Right lobe of liver (tissue), 6 donors: ENCODE measurements around the gene P2RX3. TPM values are rescaled to one million over a fixed set of nuclear protein-coding genes. Genes with fewer than 3 reads are reported as not detected.
A peak's percentile ranks its signal among the peaks of the same experiment; 100 is the strongest.

Experiments
- ATAC-seq, 4 donors: fragments of 200-7000 bp; cut with Tn5 transposase; one replicate each; pipeline ENCODE4 v1.9.1; 2020; ENCODE audit warnings: mild to moderate bottlenecking in 4 of 4, moderate library complexity in 4 of 4
- DNase-seq, 3 donors: peaks; one replicate each; pipeline ENCODE4 v3.0.0-alpha.2; 2020
- H3K27ac ChIP-seq, 3 donors: fragments of 200-600 bp; one replicate each; pipeline ENCODE4 v1.8.0; 2022
- H3K27me3 ChIP-seq, 2 donors: fragments of 200-600 bp; one replicate each; pipeline ENCODE4 v1.8.0; 2022
- H3K36me3 ChIP-seq, 4 donors: fragments of 200-600 bp; sonication (generic) in 1 of 4; one replicate each; pipeline versions ENCODE4 v1.5.1 to v1.8.0; 2017 to 2022; ENCODE audit warnings: control low read depth in 1 of 4
- H3K4me1 ChIP-seq, 4 donors: fragments of 200-600 bp; sonication (generic) in 1 of 4; one replicate each; pipeline versions ENCODE4 v1.5.1 to v1.8.0; 2017 to 2022; ENCODE audit warnings: control low read depth in 1 of 4
- H3K4me3 ChIP-seq, 3 donors: fragments of 200-600 bp; one replicate each; pipeline ENCODE4 v1.8.0; 2022
- H3K9me3 ChIP-seq, 4 donors: fragments of 200-600 bp; sonication (generic) in 1 of 4; one replicate each; pipeline versions ENCODE4 v1.5.1 to v1.8.0; 2017 to 2022; ENCODE audit warnings: control low read depth in 1 of 4
- CTCF ChIP-seq, 4 donors: fragments of 200-600 bp in 3 of 4; fragments of 450-650 bp in 1 of 4; IDR thresholded peaks; one replicate each; pipeline versions ENCODE4 v1.5.1 to v1.8.0; 2016 to 2022; ENCODE audit warnings: antibody characterized with exemption in 4 of 4, mild to moderate bottlenecking in 2 of 4
- POLR2A ChIP-seq: fragments of 450-650 bp; IDR thresholded peaks from one replicate; pipeline ENCODE4 v1.6.1; 2017; ENCODE audit warnings: antibody characterized with exemption, mild to moderate bottlenecking
- WGBS: methylation state at CpG from one replicate; pipeline ENCODE4 v1.1.6; 2018; ENCODE audit warnings: low coverage, low lambda C conversion rate; ENCODE audit not compliant: insufficient coverage; ENCODE audit errors: missing lambda C conversion rate; 5-methylcytosine and 5-hydroxymethylcytosine counted together
- intact Hi-C, 2 donors: fragments of 100-400 bp; cut with DNase I; formaldehyde crosslinking; loops; one replicate each; pipeline versions ENCODE4 v1.11.2 to v1.14.1; 2022
- total RNA-seq, 6 experiments: library from RNA; depleted of rRNA in 2 of 6; stranded (reverse); fragments of >200 nt in 2 of 6; fragmentation: NEBNext Ultra II Directional in 3 of 6; extraction: Animal tissue kit (Norgen Biotek cat#: 25700) in 3 of 6; gene quantifications; one replicate each; pipeline versions ENCODE4 v1.1.0 to v1.2.4, GENCODE V29; 2016 to 2023
- donor health status: DM: no; HTN: yes; CAD: no.
- donor health status: DM: no; HTN: no; CAD: no.
- donor health status: DM: no; HTN: no; CAD: no.
- donor health status: DM: no; HTN: yes; CAD: no.
- donor health status: DM: no; HTN: yes; CAD: no.

Gene P2RX3
- total RNA-seq, 6 experiments from 2014 or later: 0.63 to 2.1 (median 0.77) TPM; not detected in 2

GRCh38 chr11:57339328-57339727 is 1.2 kb downstream of the P2RX3 start:
- Histone ChIP-seq H3K36me3 (no peaks in the 10 kb centered on the region), H3K4me3 (no peak overlapping the region), H3K9me3 (no peaks in the 10 kb centered on the region), H3K4me1 (peaks cover 0 to 11% (median 0%) of the 10 kb centered on the region in 4 donors), H3K27ac (no peak overlapping the region), H3K27me3 (no peaks in the 10 kb centered on the region)
- ATAC-seq: no peak
- no peak for DNase-seq
- WGBS: 72% methylated on average over 2 of the region's 5 CpGs
- intact Hi-C loops: no loop called here
- TF ChIP-seq CTCF (IDR thresholded peaks at IDR 0.05): no peak
- TF ChIP-seq POLR2A: no peak

- peaks cover 0 to 4% (median 0%) of the 10 kb centered on the region in 4 donors for H3K4me1 ChIP-seq
- TF ChIP-seq CTCF (IDR thresholded peaks at IDR 0.05) (peak in 3 of 4 donors; percentile 12 to 22 (median 13)), POLR2A (no peak)
- H3K27me3 ChIP-seq: no peaks in the 10 kb centered on the region
- 40% methylated on average over 11 of the region's 12 CpGs for WGBS
- peak; percentile 9 to 28 (median 18) for ATAC-seq
- H3K27ac ChIP-seq: no peak overlapping the region
- H3K36me3 ChIP-seq: no peaks in the 10 kb centered on the region
- H3K9me3 ChIP-seq: no peaks in the 10 kb centered on the region
- no peak overlapping the region for H3K4me3 ChIP-seq
- DNase-seq: no peak
- intact Hi-C loops: loop anchor here (5.0 to 10.0 kb wide), 3 partner anchors 145 to 305 kb away; partner anchors contain the start of gene YPEL4 (in 2 of the 2)
These were observed 2.0 kb downstream of the P2RX3 start for GRCh38 chr11:57340039-57340615.

DNA sequence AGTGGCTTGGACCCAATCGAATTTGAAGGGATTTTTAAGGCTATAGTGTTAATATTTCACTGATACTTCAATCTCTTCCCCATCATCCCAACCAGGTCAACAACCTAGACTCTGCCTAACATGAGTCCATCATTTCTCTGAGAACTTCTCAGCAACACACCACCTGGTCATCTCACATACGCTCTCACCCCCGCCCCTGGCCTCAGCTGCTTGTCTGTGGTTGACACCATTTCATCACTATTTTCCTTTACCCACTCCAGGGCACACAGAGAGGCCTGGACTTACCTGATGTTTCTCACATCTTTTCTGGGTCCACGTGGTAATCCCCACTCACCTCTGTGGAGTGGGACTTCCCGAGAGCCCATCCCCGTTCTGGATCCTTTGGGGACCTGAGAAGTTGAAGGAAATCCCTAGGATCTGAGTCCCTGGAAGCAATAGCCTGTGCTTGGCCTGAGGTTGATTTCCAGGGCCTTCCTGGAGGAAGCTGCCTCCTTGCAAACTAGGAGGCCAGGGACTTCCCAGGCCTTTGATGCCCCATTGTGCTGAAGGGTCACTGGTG is 3.2 kb downstream of the P2RX3 start:
- H3K27me3 ChIP-seq: no peaks in the 10 kb centered on the region
- H3K27ac ChIP-seq: no peak overlapping the region
- no peak overlapping the region for H3K4me3 ChIP-seq
- H3K36me3 ChIP-seq: no peaks in the 10 kb centered on the region
- no peak for DNase-seq
- H3K9me3 ChIP-seq: no peaks in the 10 kb centered on the region
- ATAC-seq: no peak
- peaks cover 0 to under 1% (median 0%) of the 10 kb centered on the region in 4 donors for H3K4me1 ChIP-seq
- intact Hi-C loops: loop anchor here (5.0 to 10.0 kb wide), 3 partner anchors 143 to 303 kb away; partner anchors contain the start of gene YPEL4 (in 2 of the 2)
- 54% methylated on average over 6 of the region's 6 CpGs for WGBS
- TF ChIP-seq POLR2A (no peak), CTCF (IDR thresholded peaks at IDR 0.05) (no peak)

- WGBS: 56% methylated on average over 6 of the region's 11 CpGs
- Histone ChIP-seq H3K27ac (no peak overlapping the region), H3K9me3 (no peaks in the 10 kb centered on the region), H3K36me3 (no peaks in the 10 kb centered on the region), H3K4me3 (no peak overlapping the region), H3K4me1 (no peaks in the 10 kb centered on the region), H3K27me3 (no peaks in the 10 kb centered on the region)
- no peak for ATAC-seq
- TF ChIP-seq POLR2A (no peak), CTCF (IDR thresholded peaks at IDR 0.05) (no peak)
- no peak for DNase-seq
- intact Hi-C loops: loop anchor here (5.0 to 10.0 kb wide), 3 partner anchors 142 to 302 kb away; partner anchors contain the start of gene YPEL4 (in 2 of the 2)
These were observed 4.5 kb downstream of the P2RX3 start for GRCh38 chr11:57342702-57343101.
